SU-DHL-6 (cell line): ENCODE results near the gene CMSS1.

Experiments
- H2AFZ ChIP-seq: fragments of 200-600 bp; sonication (generic); 2 replicates; pipeline ENCODE4 v1.6.1; 2014; ENCODE audit warnings: low read depth, mild to moderate bottlenecking, moderate library complexity, mixed read lengths, antibody characterized with exemption, low read length; ENCODE audit not compliant: severe bottlenecking
- H3F3A ChIP-seq: fragments of 200-600 bp; shearing (Covaris generic); 2 replicates; pipeline ENCODE4 v1.6.0; 2016; ENCODE audit warnings: antibody characterized with exemption, mild to moderate bottlenecking; ENCODE audit not compliant: insufficient read depth
- H3K27ac ChIP-seq: fragments of 200-600 bp; sonication (generic); 2 replicates; pipeline ENCODE4 v1.5.1; 2016; ENCODE audit warnings: low read depth, mild to moderate bottlenecking, low read length, moderate library complexity, mixed read lengths
- H3K27me3 ChIP-seq: fragments of 200-600 bp; sonication (generic), shearing (Covaris generic); 2 replicates; pipeline ENCODE4 v1.6.0; 2014; ENCODE audit warnings: mild to moderate bottlenecking, low read length
- H3K36me3 ChIP-seq: fragments of 200-600 bp; sonication (generic); 2 replicates; pipeline ENCODE4 v1.6.1; 2014; ENCODE audit warnings: mild to moderate bottlenecking, low read length, mixed read lengths
- H3K4me2 ChIP-seq: fragments of 300-600, 200-600 bp; shearing (Covaris generic), sonication (generic); 2 replicates; pipeline ENCODE4 v1.6.0; 2014; ENCODE audit warnings: low read length, low read depth, mild to moderate bottlenecking; ENCODE audit not compliant: poor library complexity, severe bottlenecking
- H3K4me3 ChIP-seq: fragments of 200-600 bp; sonication (generic); 2 replicates; pipeline ENCODE4 v1.5.1; 2014; ENCODE audit warnings: antibody characterized with exemption, low read length, mild to moderate bottlenecking, mixed read lengths; ENCODE audit not compliant: insufficient read depth, poor library complexity, severe bottlenecking
- H3K79me2 ChIP-seq: fragments of 200-600 bp; sonication (generic); 2 replicates; pipeline ENCODE4 v1.6.1; 2014; ENCODE audit warnings: mild to moderate bottlenecking, low read length, moderate library complexity; ENCODE audit not compliant: insufficient read depth
- H3K9ac ChIP-seq: fragments of 200-600 bp; sonication (generic); 2 replicates; pipeline ENCODE4 v1.7.0; 2014; ENCODE audit warnings: mild to moderate bottlenecking, low read length
- H3K9me2 ChIP-seq: fragments of 200-600 bp; sonication (generic); replicated peaks from 2 replicates; pipeline ENCODE4 v1.6.1; 2014; ENCODE audit warnings: low read length; ENCODE audit not compliant: insufficient read depth
- H3K9me3 ChIP-seq: fragments of 200-600 bp; sonication (generic); 2 replicates; pipeline ENCODE4 v1.6.1; 2014; ENCODE audit warnings: low read length, mixed read lengths; ENCODE audit not compliant: insufficient read depth
- H4K20me1 ChIP-seq: fragments of 200-600 bp; sonication (generic); 2 replicates; pipeline ENCODE4 v1.6.1; 2014; ENCODE audit warnings: low read depth, mild to moderate bottlenecking, antibody characterized with exemption, low read length, moderate library complexity, mixed read lengths
- CTCF ChIP-seq: fragments of 200-600 bp; sonication (generic); IDR thresholded peaks from one replicate; pipeline ENCODE4 v1.5.1; 2017; ENCODE audit warnings: antibody characterized with exemption, mild to moderate bottlenecking, low read length, moderate library complexity; ENCODE audit not compliant: insufficient read depth, poor library complexity, severe bottlenecking
- EZH2phosphoT487 ChIP-seq: fragments of 200-600 bp; sonication (generic), shearing (Covaris generic); conservative IDR thresholded peaks from 2 replicates; pipeline ENCODE4 v1.6.1; 2018; ENCODE audit warnings: mild to moderate bottlenecking, antibody characterized with exemption, low read length, moderate library complexity, mixed read lengths

Gene CMSS1

GRCh38 chr3:100141586-100141985 lies 323.9 kb downstream of the CMSS1 start:
- Histone ChIP-seq H3K9ac (no peak overlapping the region), H3K27me3 (no peaks in the 10 kb centered on the region), H3F3A (no peaks in the 10 kb centered on the region), H3K9me2 (no peaks in the 10 kb centered on the region), H3K4me3 (no peak overlapping the region), H3K27ac (no peak overlapping the region), H3K36me3 (0 out of 2 replicates have a peak, but pooled peaks cover 5% of the 10 kb centered on the region), H3K9me3 (peaks cover 8% of the 10 kb centered on the region; the same call in 1 of the 2 replicates), H3K4me2 (no peak overlapping the region), H3K79me2 (no peaks in the 10 kb centered on the region), H4K20me1 (no peaks in the 10 kb centered on the region), H2AFZ (no peak overlapping the region)
- no peak for TF ChIP-seq CTCF

GRCh38 chr3:100144255-100144866 lies 326.7 kb downstream of the CMSS1 start:
- Histone ChIP-seq H4K20me1 (no peaks in the 10 kb centered on the region), H3K9ac (no peak overlapping the region), H3K79me2 (no peaks in the 10 kb centered on the region), H3K27me3 (no peaks in the 10 kb centered on the region), H3F3A (no peaks in the 10 kb centered on the region), H3K9me2 (no peaks in the 10 kb centered on the region), H3K9me3 (peaks cover 8% of the 10 kb centered on the region; the same call in 1 of the 2 replicates), H3K4me2 (no peak overlapping the region), H3K4me3 (no peak overlapping the region), H3K36me3 (0 out of 2 replicates have a peak, but pooled peaks cover 5% of the 10 kb centered on the region), H3K27ac (no peak overlapping the region), H2AFZ (no peak overlapping the region)
- TF ChIP-seq EZH2phosphoT487 (no peak), CTCF (no peak)

- TF ChIP-seq CTCF (no peak), EZH2phosphoT487 (no peak)
- H3K27ac ChIP-seq, result no peak overlapping the region
- no peak overlapping the region for H2AFZ ChIP-seq
- no peaks in the 10 kb centered on the region for H3F3A ChIP-seq
- H3K9ac ChIP-seq, result no peak overlapping the region
- no peaks in the 10 kb centered on the region for H4K20me1 ChIP-seq
- no peaks in the 10 kb centered on the region for H3K36me3 ChIP-seq
- H3K4me2 ChIP-seq, result no peak overlapping the region
- no peak overlapping the region for H3K4me3 ChIP-seq
- H3K79me2 ChIP-seq, result no peaks in the 10 kb centered on the region
- no peaks in the 10 kb centered on the region for H3K9me2 ChIP-seq
- H3K27me3 ChIP-seq, result no peaks in the 10 kb centered on the region
- no peaks in the 10 kb centered on the region for H3K9me3 ChIP-seq
Measured at GRCh38 chr3:100149130-100149529, 331.5 kb downstream of the CMSS1 start.
